ENCODE measurements around the gene DCAF11. TPM values are rescaled to one million over a fixed set of nuclear protein-coding genes. Genes with fewer than 3 reads are reported as not detected.

Gene DCAF11
- total and polyA plus RNA-seq, 2 of the 8 experiments (the other 6 are each of a cell fraction or from before 2014, with no cell fraction given), result 60.4 to 63.6 TPM

DNA sequence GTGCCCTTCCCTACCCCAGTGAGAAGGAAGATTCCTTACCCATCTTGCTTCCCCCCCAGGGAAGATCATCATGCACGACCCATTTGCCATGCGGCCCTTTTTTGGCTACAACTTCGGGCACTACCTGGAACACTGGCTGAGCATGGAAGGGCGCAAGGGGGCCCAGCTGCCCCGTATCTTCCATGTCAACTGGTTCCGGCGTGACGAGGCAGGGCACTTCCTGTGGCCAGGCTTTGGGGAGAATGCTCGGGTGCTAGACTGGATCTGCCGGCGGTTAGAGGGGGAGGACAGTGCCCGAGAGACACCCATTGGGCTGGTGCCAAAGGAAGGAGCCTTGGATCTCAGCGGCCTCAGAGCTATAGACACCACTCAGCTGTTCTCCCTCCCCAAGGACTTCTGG is 11.1 kb upstream of the DCAF11 start:
- H2BK12ac ChIP-seq (ENCODE audit: low read depth, low read length), result no peak overlapping the region
- peaks cover 5 to 62% (median 40%) of the 10 kb centered on the region in 4 experiments; a peak in 7 of 8 replicates for H3K36me3 ChIP-seq (ENCODE audit: control insufficient read depth in 2 of 4, insufficient read depth in 4 of 4, low read length in 3 of 4)
- H3K4ac ChIP-seq (replicated peaks; ENCODE audit: insufficient read length, low read depth, low read length), result no peak overlapping the region
- DNase-seq (ENCODE audit: low read depth in 1 of 2, low spot score in 2 of 2) (no peak), FAIRE-seq (no peak)
- no peak overlapping the region for H4K91ac ChIP-seq (replicated peaks; ENCODE audit: insufficient read length, low read length)
- H2AK5ac ChIP-seq (ENCODE audit: low read depth, low read length), result no peak overlapping the region
- POLR2A ChIA-PET (ENCODE audit: partially characterized antibody), result interaction anchor here (0.6 to 23.9 kb wide), 11 partner anchors 7 to 589 kb away, joined by 3 to 626 read pairs (median 17); partner anchors contain the start of genes CPNE6, DCAF11, EMC9 and IRF9
- H3K27me3 ChIP-seq (replicated peaks in 1 of 4; ENCODE audit: control insufficient read depth in 3 of 4, extremely low read depth in 1 of 4, insufficient read depth in 3 of 4, low read length in 3 of 4), result no peaks in the 10 kb centered on the region
- H3K27ac ChIP-seq (ENCODE audit: low read depth, low read length), result no peak overlapping the region
- no peak overlapping the region for H3K4me3 ChIP-seq (ENCODE audit: extremely low read depth in 1 of 4, insufficient read depth in 2 of 4, low read depth in 3 of 4, low read length in 4 of 4)
- no peaks in the 10 kb centered on the region for H3K23me2 ChIP-seq (ENCODE audit: low read depth, low read length)
- H3K79me2 ChIP-seq (ENCODE audit: control insufficient read depth in 1 of 2, insufficient read depth in 2 of 2, low read length in 2 of 2), result no peaks in the 10 kb centered on the region
- peaks cover 3 to 4% of the 10 kb centered on the region in 2 experiments for H4K20me1 ChIP-seq (replicated peaks in 1 of 2; ENCODE audit: control insufficient read depth in 1 of 2, insufficient read depth in 2 of 2, low read length in 2 of 2)
- peaks cover 7% of the 10 kb centered on the region in 2 experiments; a peak in 3 of 4 replicates for H3K9me3 ChIP-seq (ENCODE audit: insufficient read depth in 2 of 2, low read depth in 1 of 2, low read length in 1 of 2)
- H3K4me1 ChIP-seq (replicated peaks in 1 of 4; ENCODE audit: control insufficient read depth in 3 of 4, insufficient read depth in 4 of 4, low read length in 3 of 4), result no peaks in the 10 kb centered on the region
- 97% methylated on average over 10 of the region's 13 CpGs; no CpG with 5 or more reads in 1 of the 2 experiments for WGBS, 2 experiments (ENCODE audit: extremely low coverage in 1 of 2, insufficient coverage in 1 of 2, insufficient read length in 1 of 2, insufficient replicate concordance in 2 of 2, low coverage in 1 of 2, low lambda C conversion rate in 2 of 2, missing lambda C conversion rate in 1 of 2)
- H2BK5ac ChIP-seq (ENCODE audit: low read depth, low read length), result no peak overlapping the region
- no peak overlapping the region for H4K8ac ChIP-seq (ENCODE audit: extremely low read depth, insufficient read depth, low read length)
- H2BK120ac ChIP-seq (replicated peaks; ENCODE audit: low read depth, low read length), result no peak overlapping the region
- no peak overlapping the region for H3K23ac ChIP-seq (ENCODE audit: insufficient read length)
- TF ChIP-seq SP1 (IDR thresholded peaks at IDR 0.05; ENCODE audit: low read depth, low read length) (no peak), TCF12 (IDR thresholded peaks at IDR 0.05; ENCODE audit: low read depth, low read length) (no peak), EP300 (IDR thresholded peaks at IDR 0.05; ENCODE audit: borderline replicate concordance in 1 of 2, low read depth in 2 of 2, low read length in 2 of 2) (no peak), CBX5 (IDR thresholded peaks at IDR 0.05; ENCODE audit: low read depth, low read length) (no peak), POLR2AphosphoS5 (IDR thresholded peaks at IDR 0.05; ENCODE audit: low read depth, low read length) (no peak), CBX8 (IDR thresholded peaks at IDR 0.05; ENCODE audit: borderline replicate concordance, low read depth, low read length) (no peak)
- CTCF ChIA-PET (ENCODE audit: partially characterized antibody), result interaction anchor here (1.0 to 12.2 kb wide), 5 partner anchors 9 to 57 kb away, joined by 3 to 160 read pairs (median 6); partner anchors contain the start of genes IRF9 and PCK2
- no peak overlapping the region for H2BK15ac ChIP-seq (ENCODE audit: low read length)
- no peak overlapping the region for H2AFZ ChIP-seq (ENCODE audit: low read length)
- H3K18ac ChIP-seq (ENCODE audit: extremely low read depth, low read length), result no peak overlapping the region
- H3K79me1 ChIP-seq (ENCODE audit: low read depth, low read length), result no peaks in the 10 kb centered on the region
- H3K14ac ChIP-seq (ENCODE audit: insufficient read length), result no peak overlapping the region
- no peak overlapping the region for H3K9ac ChIP-seq (replicated peaks in 1 of 4; ENCODE audit: extremely low read depth in 1 of 4, low read depth in 3 of 4, low read length in 3 of 4)
- H3K4me2 ChIP-seq (ENCODE audit: insufficient read depth in 1 of 2, low read depth in 2 of 2, low read length in 2 of 2), result no peak overlapping the region
- H3K56ac ChIP-seq (replicated peaks; ENCODE audit: insufficient read length, low read depth, low read length), result no peak overlapping the region
- H2BK20ac ChIP-seq (ENCODE audit: low read length), result no peak overlapping the region
- H4K5ac ChIP-seq (ENCODE audit: insufficient read length, low read depth, low read length), result no peak overlapping the region

Measured in H1 (cell line).